ENCODE measurements around the gene SASH1. TPM values are rescaled to one million over a fixed set of nuclear protein-coding genes. Genes with fewer than 3 reads are reported as not detected.

The SASH1 gene
- total RNA-seq, 1 experiment from 2014 or later = 33.2 TPM

DNA sequence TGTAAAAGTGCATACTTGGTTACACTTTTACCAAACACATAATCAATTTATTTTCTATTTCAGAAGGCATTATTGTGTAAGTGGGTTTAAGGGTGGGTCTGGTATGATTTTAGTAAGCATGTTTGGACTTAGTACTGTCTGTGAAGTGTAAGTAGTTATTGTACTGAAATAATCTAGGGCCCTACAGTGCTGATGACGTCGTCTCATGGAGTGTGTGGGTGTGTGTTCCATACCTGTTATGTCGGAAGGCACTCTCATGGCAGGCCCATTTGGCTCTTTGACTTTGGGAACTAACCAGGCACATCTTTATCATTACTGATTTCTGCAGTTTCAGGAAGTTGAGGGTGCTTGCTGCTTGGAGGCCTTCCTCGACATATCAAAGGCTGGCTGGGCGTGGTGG lies 155.1 kb downstream of the SASH1 start:
- H4K91ac ChIP-seq (ENCODE audit: insufficient read length, low read depth, low read length) = no peak overlapping the region
- H2BK12ac ChIP-seq (ENCODE audit: insufficient read length, low read depth, low read length) = no peak overlapping the region
- H4K5ac ChIP-seq (ENCODE audit: insufficient read length, low read depth, low read length) = no peak overlapping the region
- H3K27ac ChIP-seq (ENCODE audit: insufficient read length, low read depth, low read length) = no peak overlapping the region
- no peak overlapping the region for H3K4me2 ChIP-seq (ENCODE audit: insufficient read depth, insufficient read length, low read length)
- TF ChIP-seq, protein P1, sequence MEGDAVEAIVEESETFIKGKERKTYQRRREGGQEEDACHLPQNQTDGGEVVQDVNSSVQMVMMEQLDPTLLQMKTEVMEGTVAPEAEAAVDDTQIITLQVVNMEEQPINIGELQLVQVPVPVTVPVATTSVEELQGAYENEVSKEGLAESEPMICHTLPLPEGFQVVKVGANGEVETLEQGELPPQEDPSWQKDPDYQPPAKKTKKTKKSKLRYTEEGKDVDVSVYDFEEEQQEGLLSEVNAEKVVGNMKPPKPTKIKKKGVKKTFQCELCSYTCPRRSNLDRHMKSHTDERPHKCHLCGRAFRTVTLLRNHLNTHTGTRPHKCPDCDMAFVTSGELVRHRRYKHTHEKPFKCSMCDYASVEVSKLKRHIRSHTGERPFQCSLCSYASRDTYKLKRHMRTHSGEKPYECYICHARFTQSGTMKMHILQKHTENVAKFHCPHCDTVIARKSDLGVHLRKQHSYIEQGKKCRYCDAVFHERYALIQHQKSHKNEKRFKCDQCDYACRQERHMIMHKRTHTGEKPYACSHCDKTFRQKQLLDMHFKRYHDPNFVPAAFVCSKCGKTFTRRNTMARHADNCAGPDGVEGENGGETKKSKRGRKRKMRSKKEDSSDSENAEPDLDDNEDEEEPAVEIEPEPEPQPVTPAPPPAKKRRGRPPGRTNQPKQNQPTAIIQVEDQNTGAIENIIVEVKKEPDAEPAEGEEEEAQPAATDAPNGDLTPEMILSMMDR (conservative IDR thresholded peaks at IDR 0.05) = no peak
- no peak overlapping the region for H3K14ac ChIP-seq (ENCODE audit: insufficient read depth, low read length)
- H3K27me3 Mint-ChIP-seq (ENCODE audit: low read depth) = no peaks in the 10 kb centered on the region
- no CpG with 5 or more reads among the region's 5 CpGs for WGBS (ENCODE audit: extremely low coverage, insufficient read length, low lambda C conversion rate)
- no peaks in the 10 kb centered on the region for H3K9me3 ChIP-seq (ENCODE audit: control insufficient read depth, low read depth, low read length)
- no peak overlapping the region for H3T11ph ChIP-seq (ENCODE audit: low read length)
- H3K9me3 Mint-ChIP-seq = no peaks in the 10 kb centered on the region
- H3K4me3 Mint-ChIP-seq = no peak overlapping the region
- H2BK120ac ChIP-seq (ENCODE audit: low read depth, low read length, poor library complexity, severe bottlenecking) = no peak overlapping the region
- H3K56ac ChIP-seq (ENCODE audit: insufficient read length, low read depth, low read length) = no peak overlapping the region
- H2BK5ac ChIP-seq (ENCODE audit: insufficient read length, low read length) = no peak overlapping the region
- H3K4ac ChIP-seq (ENCODE audit: low read depth, low read length) = no peak overlapping the region
- H3K23me2 ChIP-seq (ENCODE audit: insufficient read length, low read depth, low read length, poor library complexity, severe bottlenecking) = no peaks in the 10 kb centered on the region
- no peak for DNase-seq
- H3K79me2 ChIP-seq (ENCODE audit: insufficient read depth, low read length) = no peaks in the 10 kb centered on the region
- no peak overlapping the region for H2BK15ac ChIP-seq (ENCODE audit: low read depth, low read length)
- no peak overlapping the region for H3K27ac Mint-ChIP-seq
- no peak overlapping the region for H2AK5ac ChIP-seq (ENCODE audit: insufficient read length, low read length)
- no peaks in the 10 kb centered on the region for H3K27me3 ChIP-seq (ENCODE audit: insufficient read depth, low read length)
- peaks cover 0 to 4% (median 2%) of the 10 kb centered on the region in 3 experiments; a peak in 4 of 7 replicates for H3K36me3 Mint-ChIP-seq (ENCODE audit: insufficient read depth in 1 of 3, low read depth in 3 of 3)
- H3K9ac ChIP-seq (ENCODE audit: extremely low read depth, insufficient read length, low read length) = no peak overlapping the region
- H4K8ac ChIP-seq (replicated peaks; ENCODE audit: insufficient read length, low read depth, low read length) = no peak overlapping the region
- H3K4me1 Mint-ChIP-seq = no peaks in the 10 kb centered on the region; a peak in 1 of 4 replicates
- H3K79me1 ChIP-seq (ENCODE audit: insufficient read depth, low read depth, low read length, poor library complexity, severe bottlenecking) = no peaks in the 10 kb centered on the region
- H3K4me1 ChIP-seq (ENCODE audit: insufficient read depth, low read length) = no peaks in the 10 kb centered on the region
- H2AFZ ChIP-seq (ENCODE audit: low read length) = no peak overlapping the region
- H2BK20ac ChIP-seq (ENCODE audit: low read depth, low read length, poor library complexity, severe bottlenecking) = no peak overlapping the region
- no peak overlapping the region for H3K23ac ChIP-seq (ENCODE audit: insufficient read length, low read depth, low read length)
- H3K18ac ChIP-seq (ENCODE audit: insufficient read length, low read depth, low read length) = no peak overlapping the region
- H4K20me1 ChIP-seq (ENCODE audit: control insufficient read depth, insufficient read depth, insufficient read length) = no peaks in the 10 kb centered on the region
